GM12892 (cell line): ENCODE data around the gene IL1RAPL1.

Source experiments
- POLR2A ChIP-seq: IDR thresholded peaks from 2 replicates; pipeline ENCODE4 v1.6.1; 2011; ENCODE audit warnings: low read depth, low read length, control low read depth
- POLR2AphosphoS5 ChIP-seq: IDR thresholded peaks from 2 replicates; pipeline ENCODE4 v1.6.1; 2011; ENCODE audit warnings: low read depth, low read length, control low read depth

DNA sequence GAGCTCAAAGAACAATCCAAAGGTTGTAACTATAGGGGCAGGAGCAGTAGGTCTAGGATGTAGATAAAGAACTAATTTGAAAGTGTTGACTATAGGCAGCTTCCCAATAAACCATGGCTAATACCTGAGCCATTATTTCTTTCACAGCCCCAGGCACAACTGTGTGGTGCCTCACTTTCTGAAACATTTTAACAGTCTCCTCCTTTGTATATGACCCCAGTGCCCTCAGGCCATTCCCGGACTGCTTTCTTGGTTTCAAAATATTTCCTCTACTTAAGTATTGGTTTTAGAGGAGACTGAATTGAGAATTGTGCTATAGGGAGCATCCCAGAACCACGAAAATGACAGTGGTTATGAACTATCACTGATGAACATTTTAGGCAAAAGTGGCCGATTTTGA, 728.7 kb downstream of the IL1RAPL1 start:
- TF ChIP-seq POLR2A (no peak), POLR2AphosphoS5 (no peak)
